Astrocyte of the spinal cord (primary cell): ENCODE results near the gene GNS.

Experiments used
- DNase-seq: peaks from one replicate; pipeline ENCODE4 v3.0.0; 2011; ENCODE audit warnings: low read depth, low spot score
- H3K4me3 ChIP-seq: 2 replicates; pipeline ENCODE4 v1.5.1; 2011; ENCODE audit warnings: low read depth, mild to moderate bottlenecking, low read length, moderate library complexity
- CTCF ChIP-seq: IDR thresholded peaks from 2 replicates; pipeline ENCODE4 v1.5.1; 2012; ENCODE audit warnings: low read depth, mild to moderate bottlenecking, low read length, inconsistent platforms
- in situ Hi-C: cut with HindIII; loops from 2 replicates; pipeline ENCODE4 v1.10.0; 2017; ENCODE audit warnings: low sequenced_read_pairs

The GNS gene

GRCh38 chr12:64760808-64761573 is 1.8 kb upstream of the GNS start:
- TF ChIP-seq CTCF = no peak
- DNase-seq = no peak
- no peak overlapping the region for H3K4me3 ChIP-seq
- in situ Hi-C loops = no loop called here

- DNase-seq = no peak
- in situ Hi-C loops = no loop called here
- no peak for TF ChIP-seq CTCF
- no peak overlapping the region for H3K4me3 ChIP-seq
Observed at GRCh38 chr12:64757771-64758170, 1.4 kb downstream of the GNS start.

GRCh38 chr12:64756376-64756775 is 2.8 kb downstream of the GNS start:
- no peak for DNase-seq
- in situ Hi-C loops = no loop called here
- no peak for TF ChIP-seq CTCF
- H3K4me3 ChIP-seq = no peak overlapping the region

GRCh38 chr12:64753427-64753826 is 5.8 kb downstream of the GNS start:
- TF ChIP-seq CTCF = no peak
- no peak for DNase-seq
- in situ Hi-C loops = no loop called here
- H3K4me3 ChIP-seq = no peak overlapping the region

GRCh38 chr12:64752833-64753238 is 6.4 kb downstream of the GNS start:
- in situ Hi-C loops = no loop called here
- no peak for TF ChIP-seq CTCF
- DNase-seq = no peak
- H3K4me3 ChIP-seq = no peak overlapping the region

GRCh38 chr12:64752032-64752431 is 7.2 kb downstream of the GNS start:
- in situ Hi-C loops = no loop called here
- TF ChIP-seq CTCF = no peak
- H3K4me3 ChIP-seq = no peak overlapping the region
- DNase-seq = no peak
